Activated CD8-positive, alpha-beta memory T cell treated with anti-CD3 and anti-CD28 coated beads, Interleukin-2, amount 50 U/mL, for 4 hours (primary cell): ENCODE measurements around the gene HRH3.
A peak's percentile ranks its signal among the peaks of the same experiment; 100 is the strongest.

Experiments used
- DNase-seq: peaks from one replicate; pipeline ENCODE4 v3.0.0-alpha.2; 2020

HRH3 gene

GRCh38 chr20:62243906-62244515 is 23.9 kb upstream of the HRH3 start:
- DNase-seq = no peak

GRCh38 chr20:62243106-62243505 is 23.0 kb upstream of the HRH3 start:
- no peak for DNase-seq

GRCh38 chr20:62242176-62242575 is 22.1 kb upstream of the HRH3 start:
- DNase-seq = no peak

GRCh38 chr20:62241506-62241905 is 21.4 kb upstream of the HRH3 start:
- DNase-seq = no peak

GRCh38 chr20:62240020-62240685 is 20.1 kb upstream of the HRH3 start:
- no peak for DNase-seq

- DNase-seq = no peak
Measured at GRCh38 chr20:62239278-62239879, 19.3 kb upstream of the HRH3 start.

- DNase-seq = no peak
Measured at GRCh38 chr20:62238569-62239277, 18.6 kb upstream of the HRH3 start.

GRCh38 chr20:62237801-62238568 is 17.9 kb upstream of the HRH3 start, which contains the start of gene OSBPL2:
Gene OSBPL2 (plus strand): TSS chr20:62238521. CDS start chr20:62256185, 17,664 bp downstream.
- DNase-seq = peak; percentile 100

GRCh38 chr20:62237514-62237800 is 17.4 kb upstream of the HRH3 start:
- no peak for DNase-seq

- no peak for DNase-seq
Measured at GRCh38 chr20:62236766-62237513, 16.9 kb upstream of the HRH3 start.

- no peak for DNase-seq
Measured at GRCh38 chr20:62236200-62236599, 16.1 kb upstream of the HRH3 start.

- DNase-seq = no peak
Measured at GRCh38 chr20:62235777-62236157, 15.7 kb upstream of the HRH3 start.

- DNase-seq = no peak
Measured at GRCh38 chr20:62235001-62235776, 15.1 kb upstream of the HRH3 start.

- DNase-seq = no peak
Measured at GRCh38 chr20:62234339-62234738, 14.3 kb upstream of the HRH3 start.

GRCh38 chr20:62233684-62234083 is 13.6 kb upstream of the HRH3 start:
- no peak for DNase-seq

GRCh38 chr20:62232770-62233645 is 12.9 kb upstream of the HRH3 start:
- no peak for DNase-seq

- DNase-seq = no peak
Measured at GRCh38 chr20:62232194-62232593, 12.1 kb upstream of the HRH3 start.

GRCh38 chr20:62231292-62231691 is 11.2 kb upstream of the HRH3 start:
- no peak for DNase-seq

GRCh38 chr20:62230696-62231095 is 10.6 kb upstream of the HRH3 start:
- no peak for DNase-seq

GRCh38 chr20:62230276-62230675 is 10.2 kb upstream of the HRH3 start:
- no peak for DNase-seq

- no peak for DNase-seq
Measured at GRCh38 chr20:62229667-62230066, 9.6 kb upstream of the HRH3 start.
